HG03558 (cell line): Measurements from ENCODE around the gene BCLAF3.

Source experiments
- ATAC-seq: cut with Tn5 transposase; IDR thresholded peaks from one replicate; pipeline ENCODE4 v1.9.1; 2021; ENCODE audit warnings: moderate number of reproducible peaks; ENCODE audit not compliant: unreplicated experiment; ENCODE audit errors: extremely low read depth

The BCLAF3 gene

GRCh38 chrX:19972984-19973383 is 17.9 kb downstream of the BCLAF3 start:
- no peak for ATAC-seq

- no peak for ATAC-seq
These were observed 22.6 kb downstream of the BCLAF3 start for GRCh38 chrX:19968276-19968675.

GRCh38 chrX:19966056-19966455 is 24.8 kb downstream of the BCLAF3 start:
- ATAC-seq: no peak

GRCh38 chrX:19964017-19964710 is 26.7 kb downstream of the BCLAF3 start:
- no peak for ATAC-seq

GRCh38 chrX:19960913-19961312 is 29.9 kb downstream of the BCLAF3 start:
- no peak for ATAC-seq

- no peak for ATAC-seq
These were observed 32.0 kb downstream of the BCLAF3 start for GRCh38 chrX:19958552-19959486.

GRCh38 chrX:19956923-19957322 is 33.9 kb downstream of the BCLAF3 start:
- no peak for ATAC-seq

- no peak for ATAC-seq
These were observed 34.6 kb downstream of the BCLAF3 start for GRCh38 chrX:19956306-19956705.

GRCh38 chrX:19955306-19955705 is 35.6 kb downstream of the BCLAF3 start:
- no peak for ATAC-seq

GRCh38 chrX:19954335-19955096 is 36.3 kb downstream of the BCLAF3 start:
- ATAC-seq: no peak

- no peak for ATAC-seq
These were observed 37.7 kb downstream of the BCLAF3 start for GRCh38 chrX:19953145-19953544.

GRCh38 chrX:19949340-19949739 is 41.5 kb downstream of the BCLAF3 start:
- no peak for ATAC-seq

- no peak for ATAC-seq
These were observed 43.2 kb downstream of the BCLAF3 start for GRCh38 chrX:19947612-19948011.
